Measurements from ENCODE around the gene SBK3. TPM values are rescaled to one million over a fixed set of nuclear protein-coding genes. Genes with fewer than 3 reads are reported as not detected.

SBK3 gene
- not detected for total RNA-seq

- H3K27me3 ChIP-seq, result peaks cover 54% of the 10 kb centered on the region
Measured at GRCh38 chr19:55545443-55545842, at the start of gene SBK3. SBK3 (minus strand) TSS chr19:55545543; CDS start chr19:55545543, 0 bp downstream.

GRCh38 chr19:55593096-55593772 is 47.9 kb upstream of the SBK3 start:
- H3K36me3 ChIP-seq, result peaks cover 49% of the 10 kb centered on the region
- no peak for TF ChIP-seq POLR2A (IDR thresholded peaks at IDR 0.05)
- no peak for TF ChIP-seq POLR2AphosphoS5 (IDR thresholded peaks at IDR 0.05)
- TF ChIP-seq EP300 (IDR thresholded peaks at IDR 0.05), result no peak
- no peak for TF ChIP-seq CTCF (IDR thresholded peaks at IDR 0.05)

More at GRCh38 chr19:55545443-55545842, at the start of gene SBK3:
- H3K4me1 ChIP-seq, result peaks cover 10% of the 10 kb centered on the region
- H3K9me3 ChIP-seq, result no peaks in the 10 kb centered on the region
- H3K4me3 ChIP-seq, result no peak within 1 kb of the TSS
- 80% methylated on average over 10 of the region's 10 CpGs for WGBS
- H3K36me3 ChIP-seq, result no peaks in the 10 kb centered on the region
- no peak for DNase-seq (ENCODE audit: low spot score in 2 of 2)
- TF ChIP-seq EP300 (IDR thresholded peaks at IDR 0.05) (no peak), POLR2AphosphoS5 (IDR thresholded peaks at IDR 0.05) (no peak), POLR2A (IDR thresholded peaks at IDR 0.05) (no peak), CTCF (IDR thresholded peaks at IDR 0.05) (no peak)
- H3K27ac ChIP-seq, result no peak within 1 kb of the TSS

GRCh38 chr19:55592391-55593090 is 47.2 kb upstream of the SBK3 start:
- Histone ChIP-seq H3K4me1 (peaks cover 3% of the 10 kb centered on the region), H3K27me3 (no peaks in the 10 kb centered on the region), H3K27ac (no peak overlapping the region), H3K9me3 (no peaks in the 10 kb centered on the region), H3K4me3 (no peak overlapping the region), H3K36me3 (peaks cover 48% of the 10 kb centered on the region)
- WGBS, result 90% methylated on average over 39 of the region's 73 CpGs
- TF ChIP-seq EP300 (IDR thresholded peaks at IDR 0.05) (no peak), CTCF (IDR thresholded peaks at IDR 0.05) (no peak), POLR2A (IDR thresholded peaks at IDR 0.05) (no peak), POLR2AphosphoS5 (IDR thresholded peaks at IDR 0.05) (no peak)
- DNase-seq (ENCODE audit: low spot score in 2 of 2), result no peak

More at GRCh38 chr19:55593096-55593772, 47.9 kb upstream of the SBK3 start:
- no peaks in the 10 kb centered on the region for H3K9me3 ChIP-seq
- H3K4me3 ChIP-seq, result no peak overlapping the region
- no peaks in the 10 kb centered on the region for H3K27me3 ChIP-seq
- H3K27ac ChIP-seq, result no peak overlapping the region
- peaks cover under 1% of the 10 kb centered on the region for H3K4me1 ChIP-seq
- 84% methylated on average over 42 of the region's 68 CpGs for WGBS
- no peak for DNase-seq (ENCODE audit: low spot score in 2 of 2)

GRCh38 chr19:55591555-55591954 is 46.2 kb upstream of the SBK3 start:
- 82% methylated on average over 10 of the region's 10 CpGs for WGBS
- TF ChIP-seq POLR2AphosphoS5 (IDR thresholded peaks at IDR 0.05) (no peak), POLR2A (IDR thresholded peaks at IDR 0.05) (no peak), EP300 (IDR thresholded peaks at IDR 0.05) (no peak)

GRCh38 chr19:55590617-55591016 is 45.3 kb upstream of the SBK3 start:
- TF ChIP-seq POLR2AphosphoS5 (IDR thresholded peaks at IDR 0.05) (no peak), CTCF (IDR thresholded peaks at IDR 0.05) (no peak), POLR2A (IDR thresholded peaks at IDR 0.05) (no peak), EP300 (IDR thresholded peaks at IDR 0.05) (no peak)
- 88% methylated on average over 9 of the region's 10 CpGs for WGBS
- Histone ChIP-seq H3K27ac (no peak overlapping the region), H3K4me3 (no peak overlapping the region), H3K4me1 (peaks cover 23% of the 10 kb centered on the region), H3K36me3 (peaks cover 29% of the 10 kb centered on the region), H3K27me3 (peaks cover 3% of the 10 kb centered on the region), H3K9me3 (no peaks in the 10 kb centered on the region)
- DNase-seq (ENCODE audit: low spot score in 2 of 2), result no peak

More at GRCh38 chr19:55591555-55591954, 46.2 kb upstream of the SBK3 start:
- DNase-seq (ENCODE audit: low spot score in 2 of 2), result no peak
- peaks cover 39% of the 10 kb centered on the region for H3K36me3 ChIP-seq
- H3K9me3 ChIP-seq, result no peaks in the 10 kb centered on the region
- H3K27me3 ChIP-seq, result no peaks in the 10 kb centered on the region
- no peak overlapping the region for H3K27ac ChIP-seq
- peaks cover 13% of the 10 kb centered on the region for H3K4me1 ChIP-seq
- no peak overlapping the region for H3K4me3 ChIP-seq

Measured in suprapubic skin (tissue), 4 donors.